Glutamatergic neuron (in vitro differentiated cells): ENCODE results near the gene KCNC4. TPM values are rescaled to one million over a fixed set of nuclear protein-coding genes. Genes with fewer than 3 reads are reported as not detected.

Experiments
- total RNA-seq: library from RNA; stranded (reverse); fragmentation: NEBNext Ultra II Directional; extraction: Animal tissue kit (Norgen Biotek cat#: 25700); gene quantifications from one replicate; pipeline ENCODE4 v1.2.1, GENCODE V29; 2021; ENCODE audit not compliant: unreplicated experiment

KCNC4 gene
- total RNA-seq, 1 donor from 2014 or later, result 9.7 TPM

Other genes with a start within 250 kb of the KCNC4 start
- 73.8 TPM for gene AHCYL1, start 225.5 kb upstream of the KCNC4 start, total RNA-seq
- 90.2 TPM for gene STRIP1, start 175.7 kb upstream of the KCNC4 start, total RNA-seq
- not detected for gene ALX3, start 139.6 kb upstream of the KCNC4 start, total RNA-seq
- gene UBL4B, start 97.9 kb upstream of the KCNC4 start, total RNA-seq, result not detected
- gene SLC6A17, start 59.8 kb upstream of the KCNC4 start, total RNA-seq, result 6.4 TPM
- 27.3 TPM for gene RBM15, start 129.1 kb downstream of the KCNC4 start, total RNA-seq
- 4.4 TPM for gene SLC16A4, start 180.7 kb downstream of the KCNC4 start, total RNA-seq
- 135 TPM for gene LAMTOR5, start 197.4 kb downstream of the KCNC4 start, total RNA-seq
- not detected for gene PROK1, start 240.8 kb downstream of the KCNC4 start, total RNA-seq